MM.1S (cell line): ENCODE results near the gene TECPR2.

Source experiments
- EZH2 ChIP-seq: fragments of 300-600 bp; sonication (generic); optimal IDR thresholded peaks from 2 replicates; pipeline ENCODE3; 2017; ENCODE audit warnings: low read depth, mild to moderate bottlenecking, antibody characterized with exemption, low read length, mixed read lengths
- TF ChIP-seq, protein P1 (sequence below): fragments of 300-600 bp; sonication (generic); IDR thresholded peaks from 2 replicates; pipeline ENCODE4 v1.5.1; 2016; ENCODE audit warnings: antibody characterized with exemption, low read length, mixed read lengths

DNA sequence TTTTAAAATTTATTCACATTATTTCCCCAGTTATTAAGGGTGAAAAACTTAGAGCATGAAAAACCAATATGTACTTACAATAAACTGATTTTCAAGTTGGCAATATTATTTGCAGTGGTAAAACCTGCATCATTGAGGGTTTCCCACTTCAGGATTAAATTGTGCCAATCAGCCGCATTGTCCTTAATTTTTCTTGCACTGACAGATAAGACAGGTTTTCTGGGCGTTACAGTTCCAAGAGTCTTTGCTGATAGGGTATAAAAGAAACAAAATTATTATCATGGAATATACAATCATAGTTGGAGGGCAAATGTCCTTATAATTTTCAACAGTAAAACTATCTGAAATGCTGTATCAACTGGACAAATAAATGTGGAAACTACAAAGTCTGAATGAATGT lies 3.4 kb upstream of the TECPR2 start:
- TF ChIP-seq, protein P1, sequence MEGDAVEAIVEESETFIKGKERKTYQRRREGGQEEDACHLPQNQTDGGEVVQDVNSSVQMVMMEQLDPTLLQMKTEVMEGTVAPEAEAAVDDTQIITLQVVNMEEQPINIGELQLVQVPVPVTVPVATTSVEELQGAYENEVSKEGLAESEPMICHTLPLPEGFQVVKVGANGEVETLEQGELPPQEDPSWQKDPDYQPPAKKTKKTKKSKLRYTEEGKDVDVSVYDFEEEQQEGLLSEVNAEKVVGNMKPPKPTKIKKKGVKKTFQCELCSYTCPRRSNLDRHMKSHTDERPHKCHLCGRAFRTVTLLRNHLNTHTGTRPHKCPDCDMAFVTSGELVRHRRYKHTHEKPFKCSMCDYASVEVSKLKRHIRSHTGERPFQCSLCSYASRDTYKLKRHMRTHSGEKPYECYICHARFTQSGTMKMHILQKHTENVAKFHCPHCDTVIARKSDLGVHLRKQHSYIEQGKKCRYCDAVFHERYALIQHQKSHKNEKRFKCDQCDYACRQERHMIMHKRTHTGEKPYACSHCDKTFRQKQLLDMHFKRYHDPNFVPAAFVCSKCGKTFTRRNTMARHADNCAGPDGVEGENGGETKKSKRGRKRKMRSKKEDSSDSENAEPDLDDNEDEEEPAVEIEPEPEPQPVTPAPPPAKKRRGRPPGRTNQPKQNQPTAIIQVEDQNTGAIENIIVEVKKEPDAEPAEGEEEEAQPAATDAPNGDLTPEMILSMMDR = no peak
- TF ChIP-seq EZH2 = no peak
